HepG2 (cell line): Measurements from ENCODE around the gene DTD2. TPM values are rescaled to one million over a fixed set of nuclear protein-coding genes. Genes with fewer than 3 reads are reported as not detected.

ENCODE experiments used
- ATF1 ChIP-seq: IDR thresholded peaks from 2 replicates; pipeline ENCODE4 v1.6.1; 2016; ENCODE audit warnings: mild to moderate bottlenecking, control low read depth
- BRD4 ChIP-seq: sonication (generic); formaldehyde crosslinking; IDR thresholded peaks from 2 replicates; pipeline ENCODE4 v1.4.0; 2020; ENCODE audit warnings: missing genetic modification reagents
- CENPT ChIP-seq: sonication (generic); formaldehyde crosslinking; IDR thresholded peaks from 2 replicates; pipeline ENCODE4 v1.8.0; 2022; ENCODE audit warnings: low read depth, mild to moderate bottlenecking, moderate library complexity, missing genetic modification reagents
- CHD4 ChIP-seq: fragments of 200-600 bp; sonication (generic); IDR thresholded peaks from 2 replicates; pipeline ENCODE4 v1.7.0; 2017; ENCODE audit warnings: mild to moderate bottlenecking, low read length, borderline replicate concordance
- DR1 ChIP-seq: sonication (generic); formaldehyde crosslinking; IDR thresholded peaks from 2 replicates; pipeline ENCODE4 v1.8.0; 2021; ENCODE audit warnings: mild to moderate bottlenecking, missing genetic modification reagents, inconsistent platforms
- ETS1 ChIP-seq: sonication (generic); formaldehyde crosslinking; IDR thresholded peaks from 2 replicates; pipeline ENCODE4 v1.4.0; 2020; ENCODE audit warnings: missing genetic modification reagents
- FOXC1 ChIP-seq: sonication (generic); formaldehyde crosslinking; IDR thresholded peaks from 2 replicates; pipeline ENCODE4 v1.8.0; 2022; ENCODE audit warnings: mild to moderate bottlenecking, missing genetic modification reagents, borderline replicate concordance
- HNRNPH1 ChIP-seq: fragments of 200-400 bp; formaldehyde crosslinking; optimal IDR thresholded peaks from 2 replicates; pipeline ENCODE3; 2017; ENCODE audit warnings: mild to moderate bottlenecking, low read depth, low read length
- HNRNPK ChIP-seq: fragments of 200-400 bp; formaldehyde crosslinking; IDR thresholded peaks from 2 replicates; pipeline ENCODE4 v1.6.1; 2018; ENCODE audit warnings: low read length, low read depth, moderate library complexity, mild to moderate bottlenecking; ENCODE audit not compliant: poor library complexity, severe bottlenecking
- HOMEZ ChIP-seq: IDR thresholded peaks from 2 replicates; pipeline ENCODE4 v1.6.1; 2016; ENCODE audit warnings: low read depth
- HOXD1 ChIP-seq: sonication (generic); formaldehyde crosslinking; IDR thresholded peaks from 2 replicates; pipeline ENCODE4 v1.5.0; 2020; ENCODE audit warnings: missing genetic modification reagents
- NFIB ChIP-seq: sonication (generic); formaldehyde crosslinking; IDR thresholded peaks from 2 replicates; pipeline ENCODE4 v1.9.0; 2021; ENCODE audit warnings: missing genetic modification reagents, mild to moderate bottlenecking, borderline replicate concordance
- NFYC ChIP-seq: IDR thresholded peaks from 2 replicates; pipeline ENCODE4 v1.6.1; 2016; ENCODE audit warnings: missing genetic modification reagents, missing compliant biosample characterization
- ONECUT2 ChIP-seq: sonication (generic); formaldehyde crosslinking; IDR thresholded peaks from 2 replicates; pipeline ENCODE4 v1.4.0; 2020; ENCODE audit warnings: missing genetic modification reagents
- RNF219 ChIP-seq: sonication (generic); formaldehyde crosslinking; IDR thresholded peaks from 2 replicates; pipeline ENCODE4 v1.5.0; 2020; ENCODE audit warnings: mild to moderate bottlenecking, missing genetic modification reagents
- TBX3 ChIP-seq: fragments of 450-650 bp; IDR thresholded peaks from 2 replicates; pipeline ENCODE4 v1.6.1; 2017; ENCODE audit warnings: antibody characterized with exemption, mild to moderate bottlenecking, inconsistent platforms, borderline replicate concordance
- ZBTB7A ChIP-seq: sonication (generic); formaldehyde crosslinking; IDR thresholded peaks from 2 replicates; pipeline ENCODE4 v1.8.0; 2022; ENCODE audit warnings: mild to moderate bottlenecking, missing genetic modification reagents
- ZNF138 ChIP-seq: sonication (generic); formaldehyde crosslinking; IDR thresholded peaks from 2 replicates; pipeline ENCODE4 v1.5.0; 2020; ENCODE audit warnings: mild to moderate bottlenecking, low read depth, missing genetic modification reagents
- ZNF260 ChIP-seq: sonication (generic); formaldehyde crosslinking; IDR thresholded peaks from 2 replicates; pipeline ENCODE4 v1.4.0; 2020; ENCODE audit warnings: missing genetic modification reagents, low read depth, mild to moderate bottlenecking, borderline replicate concordance
- ZNF3 ChIP-seq: IDR thresholded peaks from 2 replicates; pipeline ENCODE4 v1.7.0; 2017; ENCODE audit warnings: inconsistent platforms
- ZNF326 ChIP-seq: sonication (generic); formaldehyde crosslinking; IDR thresholded peaks from 2 replicates; pipeline ENCODE4 v1.4.0; 2020; ENCODE audit warnings: missing genetic modification reagents, borderline replicate concordance
- ZNF431 ChIP-seq: sonication (generic); formaldehyde crosslinking; IDR thresholded peaks from 2 replicates; pipeline ENCODE4 v1.9.0; 2022; ENCODE audit warnings: missing genetic modification reagents, low read depth, mild to moderate bottlenecking, borderline replicate concordance
- polyA plus RNA-seq, 8 experiments: library from polyadenylated mRNA; depleted of rRNA in 3 of 8; stranded (reverse) in 7 of 8; unstranded in 1 of 8; fragments of >200 nt; fragmentation: Illumina TruSeq in 4 of 8; extraction: Trizol in 4 of 8; gene quantifications; 2 replicates each; pipeline versions ENCODE4 v1.2.1 to v1.2.3, GENCODE V29; 2011 to 2016; ENCODE audit warnings: low read depth in 4 of 8, missing spikeins in 1 of 8, mixed read lengths in 1 of 8; ENCODE audit not compliant: insufficient read depth in 1 of 8
- total RNA-seq, 5 experiments: library from RNA; depleted of rRNA; stranded (reverse); fragments of >200 nt; fragmentation: Illumina TruSeq; extraction: Trizol; gene quantifications; 2 replicates each; pipeline ENCODE4 v1.2.3, GENCODE V29; 2016; ENCODE audit warnings: low read depth in 1 of 5
- TF ChIP-seq, protein P1 (sequence below): fragments of 450-650 bp; IDR thresholded peaks from 2 replicates; pipeline ENCODE4 v1.6.1; 2016

The DTD2 gene
- total and polyA plus RNA-seq, 2 of the 13 experiments (the other 11 are each of a cell fraction or from before 2014, with no cell fraction given), result 22.3 to 49.8 TPM

GRCh38 chr14:31420319-31421111 is 36.8 kb downstream of the DTD2 start, which contains the start of gene HEATR5A (continued):
- peak; percentile 88 for TF ChIP-seq HNRNPK
- TF ChIP-seq CENPT (CRISPR knock-in tag), result peak; percentile 96
- peak; percentile 83; the same call in 1 of the 2 replicates for TF ChIP-seq BRD4 (CRISPR knock-in tag)
- TF ChIP-seq ZNF260 (CRISPR knock-in tag), result no peak
- no peak for TF ChIP-seq ATF1
- no peak for TF ChIP-seq NFIB
- TF ChIP-seq, protein P1, sequence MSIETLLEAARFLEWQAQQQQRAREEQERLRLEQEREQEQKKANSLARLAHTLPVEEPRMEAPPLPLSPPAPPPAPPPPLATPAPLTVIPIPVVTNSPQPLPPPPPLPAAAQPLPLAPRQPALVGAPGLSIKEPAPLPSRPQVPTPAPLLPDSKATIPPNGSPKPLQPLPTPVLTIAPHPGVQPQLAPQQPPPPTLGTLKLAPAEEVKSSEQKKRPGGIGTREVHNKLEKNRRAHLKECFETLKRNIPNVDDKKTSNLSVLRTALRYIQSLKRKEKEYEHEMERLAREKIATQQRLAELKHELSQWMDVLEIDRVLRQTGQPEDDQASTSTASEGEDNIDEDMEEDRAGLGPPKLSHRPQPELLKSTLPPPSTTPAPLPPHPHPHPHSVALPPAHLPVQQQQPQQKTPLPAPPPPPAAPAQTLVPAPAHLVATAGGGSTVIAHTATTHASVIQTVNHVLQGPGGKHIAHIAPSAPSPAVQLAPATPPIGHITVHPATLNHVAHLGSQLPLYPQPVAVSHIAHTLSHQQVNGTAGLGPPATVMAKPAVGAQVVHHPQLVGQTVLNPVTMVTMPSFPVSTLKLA, result peak; percentile 62
- peak; percentile 89 for TF ChIP-seq ZNF326
- TF ChIP-seq HOXD1 (CRISPR knock-in tag), result peak; percentile 97
- TF ChIP-seq NFYC (CRISPR knock-in tag), result peak; percentile 87
- peak; percentile 73; the same call in 1 of the 2 replicates for TF ChIP-seq ZNF3 (CRISPR knock-in tag)
- peak; percentile 96 for TF ChIP-seq ZNF138
- TF ChIP-seq HOMEZ (CRISPR knock-in tag), result peak; percentile 97
- TF ChIP-seq TBX3, result no peak; the same call in 1 of the 2 replicates
- TF ChIP-seq FOXC1 (CRISPR knock-in tag), result peak; percentile 100
- no peak for TF ChIP-seq HNRNPH1
- TF ChIP-seq ONECUT2 (CRISPR knock-in tag), result peak; percentile 11
- TF ChIP-seq DR1, result peak; percentile 98; the same call in 1 of the 2 replicates
- TF ChIP-seq ZBTB7A, result peak; percentile 99
- TF ChIP-seq ZNF431 (CRISPR knock-in tag), result peak; percentile 99
- peak; percentile 24 for TF ChIP-seq CHD4
- no peak; the same call in 1 of the 2 replicates for TF ChIP-seq ETS1
- no peak for TF ChIP-seq RNF219 (CRISPR knock-in tag)
